ENCODE results near the gene TMEM233. TPM values are rescaled to one million over a fixed set of nuclear protein-coding genes. Genes with fewer than 3 reads are reported as not detected.

The TMEM233 gene
- total RNA-seq, 2 experiments from 2014 or later = not detected

- intact Hi-C loops (cut with micrococcal nuclease) = no loop called here
- H3K27ac Mint-ChIP-seq = no peak overlapping the region
- ChIA-PET CTCF (no interaction called here), POLR2A (no interaction called here)
- no peaks in the 10 kb centered on the region for H3K9me3 Mint-ChIP-seq
- H3K27me3 Mint-ChIP-seq = peaks cover 34% of the 10 kb centered on the region
- DNase-seq = no peak
- no peak overlapping the region for H3K4me3 Mint-ChIP-seq
- H3K36me3 Mint-ChIP-seq = no peaks in the 10 kb centered on the region
- H3K4me1 Mint-ChIP-seq (ENCODE audit: low read depth) = peaks cover under 1% of the 10 kb centered on the region
Observed at GRCh38 chr12:119589097-119589496, 4.5 kb upstream of the TMEM233 start.

DNA sequence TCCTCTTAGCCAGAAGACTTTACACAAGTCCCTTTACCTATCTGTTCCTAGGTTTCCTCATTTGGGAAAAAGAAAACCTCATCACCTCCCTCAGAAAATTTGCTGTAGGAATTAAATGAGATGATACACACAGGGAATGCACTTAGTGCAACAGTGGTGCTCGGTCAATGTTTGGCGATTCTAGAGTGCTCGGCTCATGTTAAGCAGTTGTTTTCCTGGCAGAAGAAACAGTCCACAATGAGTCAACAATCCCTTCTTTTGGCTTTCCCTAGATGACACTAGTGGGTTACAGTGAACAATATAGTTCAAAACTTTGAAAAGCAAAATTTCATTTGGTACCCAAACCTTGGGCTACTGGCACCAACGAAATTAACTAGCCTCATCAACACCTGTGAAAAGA is 3.9 kb upstream of the TMEM233 start:
- DNase-seq = no peak
- H3K27ac Mint-ChIP-seq = no peak overlapping the region
- H3K9me3 Mint-ChIP-seq = no peaks in the 10 kb centered on the region
- POLR2A ChIA-PET = no interaction called here
- H3K36me3 Mint-ChIP-seq = no peaks in the 10 kb centered on the region
- no peak overlapping the region for H3K4me3 Mint-ChIP-seq
- CTCF ChIA-PET = no interaction called here
- peaks cover 39% of the 10 kb centered on the region for H3K27me3 Mint-ChIP-seq
- H3K4me1 Mint-ChIP-seq (ENCODE audit: low read depth) = peaks cover 6% of the 10 kb centered on the region
- intact Hi-C loops (cut with micrococcal nuclease) = no loop called here

GRCh38 chr12:119592232-119592631 is 1.3 kb upstream of the TMEM233 start:
- H3K36me3 Mint-ChIP-seq = no peaks in the 10 kb centered on the region
- DNase-seq = no peak
- no peaks in the 10 kb centered on the region for H3K9me3 Mint-ChIP-seq
- intact Hi-C loops (cut with micrococcal nuclease) = no loop called here
- ChIA-PET CTCF (interaction anchor here (0.5 to 2.0 kb wide), 3 partner anchors 14 to 69 kb away, joined by 3 to 4 read pairs (median 4); no protein-coding TSS in a partner anchor), POLR2A (no interaction called here)
- no peak overlapping the region for H3K27ac Mint-ChIP-seq
- H3K4me3 Mint-ChIP-seq = no peak overlapping the region
- peaks cover 22% of the 10 kb centered on the region for H3K4me1 Mint-ChIP-seq (ENCODE audit: low read depth)
- peaks cover 58% of the 10 kb centered on the region for H3K27me3 Mint-ChIP-seq

DNA sequence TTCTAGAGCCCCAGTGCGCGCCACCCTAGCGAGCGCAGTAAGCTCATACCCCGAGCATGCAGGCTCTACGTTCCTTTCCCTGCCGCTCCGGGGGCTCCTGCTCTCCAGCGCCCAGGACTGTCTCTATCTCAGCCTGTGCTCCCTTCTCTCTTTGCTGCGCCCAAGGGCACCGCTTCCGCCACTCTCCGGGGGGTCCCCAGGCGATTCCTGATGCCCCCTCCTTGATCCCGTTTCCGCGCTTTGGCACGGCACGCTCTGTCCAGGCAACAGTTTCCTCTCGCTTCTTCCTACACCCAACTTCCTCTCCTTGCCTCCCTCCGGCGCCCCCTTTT is 791 bp downstream of the TMEM233 start:
- H3K4me3 Mint-ChIP-seq = no peak overlapping the region

DNA sequence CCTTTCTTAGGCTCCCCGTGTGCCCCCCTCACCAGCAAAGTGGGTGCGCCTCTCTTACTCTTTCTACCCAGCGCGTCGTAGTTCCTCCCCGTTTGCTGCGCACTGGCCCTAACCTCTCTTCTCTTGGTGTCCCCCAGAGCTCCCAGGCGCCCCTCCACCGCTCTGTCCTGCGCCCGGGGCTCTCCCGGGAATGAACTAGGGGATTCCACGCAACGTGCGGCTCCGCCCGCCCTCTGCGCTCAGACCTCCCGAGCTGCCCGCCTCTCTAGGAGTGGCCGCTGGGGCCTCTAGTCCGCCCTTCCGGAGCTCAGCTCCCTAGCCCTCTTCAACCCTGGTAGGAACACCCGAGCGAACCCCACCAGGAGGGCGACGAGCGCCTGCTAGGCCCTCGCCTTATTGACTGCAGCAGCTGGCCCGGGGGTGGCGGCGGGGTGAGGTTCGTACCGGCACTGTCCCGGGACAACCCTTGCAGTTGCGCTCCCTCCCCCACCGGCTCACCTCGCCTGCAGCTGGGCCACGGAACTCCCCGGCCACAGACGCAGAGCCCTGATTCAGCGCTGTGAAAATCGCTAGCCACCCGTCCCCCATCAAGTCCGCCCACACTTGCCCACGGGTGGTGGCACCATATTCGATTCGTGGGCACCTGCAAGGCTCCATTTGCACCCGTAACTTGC is 1.3 kb downstream of the TMEM233 start:
- H3K9me3 Mint-ChIP-seq = no peaks in the 10 kb centered on the region
- DNase-seq = no peak
- intact Hi-C loops (cut with micrococcal nuclease) = no loop called here
- H3K27ac Mint-ChIP-seq = no peak overlapping the region
- peaks cover 22% of the 10 kb centered on the region for H3K4me1 Mint-ChIP-seq (ENCODE audit: low read depth)
- CTCF ChIA-PET = no interaction called here
- POLR2A ChIA-PET = no interaction called here
- H3K4me3 Mint-ChIP-seq = no peak overlapping the region
- H3K27me3 Mint-ChIP-seq = peaks cover 76% of the 10 kb centered on the region
- no peaks in the 10 kb centered on the region for H3K36me3 Mint-ChIP-seq

More for the DNA sequence above, 791 bp downstream of the TMEM233 start:
- Mint-ChIP-seq H3K4me1 (ENCODE audit: low read depth) (peaks cover 22% of the 10 kb centered on the region), H3K36me3 (no peaks in the 10 kb centered on the region), H3K27ac (no peak overlapping the region), H3K27me3 (peaks cover 72% of the 10 kb centered on the region), H3K9me3 (no peaks in the 10 kb centered on the region)
- intact Hi-C loops (cut with micrococcal nuclease) = no loop called here
- CTCF ChIA-PET = no interaction called here
- no peak for DNase-seq
- POLR2A ChIA-PET = no interaction called here

DNA sequence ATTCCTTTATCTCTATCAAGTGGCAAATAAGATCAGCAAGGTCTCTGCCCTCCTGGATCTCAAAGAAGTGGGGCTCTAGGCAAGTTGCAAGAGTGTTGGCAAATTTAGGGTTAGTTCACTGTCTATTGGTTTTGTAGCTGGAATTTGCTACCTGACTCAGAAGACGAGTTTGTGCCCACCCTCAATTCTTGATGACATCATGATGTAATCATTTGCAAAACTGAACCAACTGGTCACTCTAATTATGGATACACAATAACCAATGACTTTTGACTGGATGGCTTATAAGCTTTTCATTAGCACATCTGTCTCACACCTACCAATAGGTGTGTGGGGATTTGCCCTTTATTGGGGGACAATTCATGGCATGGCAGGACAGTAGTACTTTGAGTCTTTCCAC is 4.6 kb downstream of the TMEM233 start:
- CTCF ChIA-PET = no interaction called here
- Mint-ChIP-seq H3K9me3 (no peaks in the 10 kb centered on the region), H3K4me3 (no peak overlapping the region), H3K36me3 (no peaks in the 10 kb centered on the region), H3K27me3 (peaks cover 59% of the 10 kb centered on the region), H3K27ac (no peak overlapping the region), H3K4me1 (ENCODE audit: low read depth) (peaks cover 22% of the 10 kb centered on the region)
- POLR2A ChIA-PET = no interaction called here
- DNase-seq = no peak
- intact Hi-C loops (cut with micrococcal nuclease) = no loop called here

DNA sequence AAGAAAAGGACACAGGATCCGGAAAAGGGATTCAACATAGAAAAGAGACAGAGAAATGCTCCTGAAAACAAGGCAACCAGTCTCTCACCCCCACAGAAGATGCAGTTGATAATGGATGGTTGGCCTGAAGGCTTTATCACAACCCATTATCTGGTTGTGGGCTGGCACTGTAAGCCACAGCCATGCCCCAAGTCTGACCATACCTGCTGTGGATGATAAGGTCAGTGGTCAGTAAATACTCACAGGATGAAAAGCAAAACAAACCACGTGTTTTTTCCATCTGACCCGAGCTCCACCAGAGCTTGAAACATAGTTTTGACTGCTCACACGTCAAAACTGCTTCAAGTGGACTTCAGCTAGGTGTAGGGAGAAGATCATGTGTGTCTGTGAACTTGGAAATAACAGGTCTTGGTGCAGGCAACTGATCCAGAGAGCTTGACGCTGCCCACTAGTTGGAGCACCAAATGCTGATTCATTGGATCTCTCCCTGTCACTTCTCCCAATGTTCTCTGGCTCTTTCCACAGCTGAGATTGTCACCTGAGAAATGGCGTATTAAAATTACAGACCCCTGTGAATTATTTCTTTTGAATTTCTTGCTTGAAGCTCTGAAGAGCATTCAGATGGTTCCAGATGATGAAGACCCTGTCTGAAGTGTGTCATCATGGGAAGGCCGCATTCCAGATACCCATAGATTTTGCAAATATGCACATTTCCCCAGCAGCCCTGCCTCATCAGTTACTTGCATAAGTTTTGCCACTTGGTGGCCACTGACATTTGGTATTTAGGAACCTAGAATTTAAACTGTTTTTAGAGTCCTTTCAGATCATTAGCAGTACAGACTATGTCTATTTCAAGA is 8.5 kb downstream of the TMEM233 start:
- Mint-ChIP-seq H3K4me1 (ENCODE audit: low read depth) (no peaks in the 10 kb centered on the region), H3K9me3 (no peaks in the 10 kb centered on the region), H3K36me3 (no peaks in the 10 kb centered on the region), H3K27ac (no peak overlapping the region), H3K4me3 (no peak overlapping the region), H3K27me3 (peaks cover 29% of the 10 kb centered on the region)
- intact Hi-C loops (cut with micrococcal nuclease) = no loop called here
- no peak for DNase-seq
- POLR2A ChIA-PET = no interaction called here
- CTCF ChIA-PET = interaction anchor here (0.6 kb wide), 1 partner anchor 66 kb away, joined by 3 read pairs; the partner anchor contains the start of gene PRKAB1

- Mint-ChIP-seq H3K9me3 (no peaks in the 10 kb centered on the region), H3K4me3 (no peak overlapping the region), H3K27me3 (peaks cover 25% of the 10 kb centered on the region), H3K36me3 (no peaks in the 10 kb centered on the region), H3K27ac (no peak overlapping the region), H3K4me1 (ENCODE audit: low read depth) (no peaks in the 10 kb centered on the region)
- DNase-seq = no peak
- ChIA-PET POLR2A (no interaction called here), CTCF (no interaction called here)
- intact Hi-C loops (cut with micrococcal nuclease) = no loop called here
Observed at GRCh38 chr12:119602734-119603094, 9.1 kb downstream of the TMEM233 start.

DNA sequence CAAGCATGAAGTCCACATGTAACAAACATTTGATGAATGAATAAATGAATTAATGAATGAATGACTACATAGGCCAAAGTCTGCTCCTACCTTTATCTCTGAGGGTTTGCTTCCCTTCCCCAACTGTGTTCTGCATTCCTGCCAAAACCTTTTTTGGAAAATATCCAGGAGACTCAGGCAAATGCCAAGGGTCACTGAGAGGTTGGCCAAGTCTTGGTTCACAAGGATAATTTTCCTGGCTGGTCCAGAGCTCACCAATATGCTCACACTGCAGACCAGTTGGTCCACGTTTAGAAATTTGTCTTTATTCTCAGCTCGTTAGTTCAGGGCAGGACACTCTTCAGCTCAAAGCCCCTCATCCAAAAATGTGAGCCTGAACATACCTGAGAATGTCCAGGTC is 10.2 kb downstream of the TMEM233 start:
- Mint-ChIP-seq H3K4me1 (ENCODE audit: low read depth) (no peaks in the 10 kb centered on the region), H3K36me3 (no peaks in the 10 kb centered on the region), H3K27ac (no peak overlapping the region), H3K27me3 (peaks cover 16% of the 10 kb centered on the region), H3K9me3 (peaks cover under 1% of the 10 kb centered on the region), H3K4me3 (no peak overlapping the region)
- intact Hi-C loops (cut with micrococcal nuclease) = no loop called here
- ChIA-PET POLR2A (no interaction called here), CTCF (interaction anchor here (0.6 kb wide), 1 partner anchor 363 kb away, joined by 5 read pairs; no protein-coding TSS in a partner anchor)
- DNase-seq = no peak

- CTCF ChIA-PET = no interaction called here
- no peak for DNase-seq
- no peak overlapping the region for H3K4me3 Mint-ChIP-seq
- H3K27ac Mint-ChIP-seq = no peak overlapping the region
- intact Hi-C loops (cut with micrococcal nuclease) = no loop called here
- H3K4me1 Mint-ChIP-seq (ENCODE audit: low read depth) = no peaks in the 10 kb centered on the region
- POLR2A ChIA-PET = no interaction called here
- H3K36me3 Mint-ChIP-seq = no peaks in the 10 kb centered on the region
- H3K9me3 Mint-ChIP-seq = peaks cover 12% of the 10 kb centered on the region
- peaks cover 14% of the 10 kb centered on the region for H3K27me3 Mint-ChIP-seq
Observed at GRCh38 chr12:119609358-119609757, 15.8 kb downstream of the TMEM233 start.

GRCh38 chr12:119613319-119613936 is 19.9 kb downstream of the TMEM233 start:
- DNase-seq = no peak
- Mint-ChIP-seq H3K36me3 (peaks cover under 1% of the 10 kb centered on the region), H3K27ac (no peak overlapping the region), H3K27me3 (peaks cover 13% of the 10 kb centered on the region), H3K4me3 (no peak overlapping the region), H3K4me1 (ENCODE audit: low read depth) (no peaks in the 10 kb centered on the region), H3K9me3 (peaks cover 12% of the 10 kb centered on the region)
- ChIA-PET CTCF (no interaction called here), POLR2A (no interaction called here)
- intact Hi-C loops (cut with micrococcal nuclease) = no loop called here

GRCh38 chr12:119614705-119615104 is 21.1 kb downstream of the TMEM233 start:
- POLR2A ChIA-PET = no interaction called here
- CTCF ChIA-PET = no interaction called here
- no peak for DNase-seq
- intact Hi-C loops (cut with micrococcal nuclease) = no loop called here
- Mint-ChIP-seq H3K4me3 (no peak overlapping the region), H3K27ac (no peak overlapping the region), H3K36me3 (peaks cover 7% of the 10 kb centered on the region), H3K27me3 (peaks cover 17% of the 10 kb centered on the region), H3K4me1 (ENCODE audit: low read depth) (no peaks in the 10 kb centered on the region), H3K9me3 (peaks cover 14% of the 10 kb centered on the region)
